Measurements from ENCODE around the gene LIX1.

- TF ChIP-seq POLR2A (IDR thresholded peaks at IDR 0.05; ENCODE audit: low read length) (no peak), CTCF (IDR thresholded peaks at IDR 0.05) (no peak)
Measured at GRCh38 chr5:97046270-97046982, 96.0 kb downstream of the LIX1 start.
